ENCODE measurements around the gene DNAI7.

Gene DNAI7, protein sequence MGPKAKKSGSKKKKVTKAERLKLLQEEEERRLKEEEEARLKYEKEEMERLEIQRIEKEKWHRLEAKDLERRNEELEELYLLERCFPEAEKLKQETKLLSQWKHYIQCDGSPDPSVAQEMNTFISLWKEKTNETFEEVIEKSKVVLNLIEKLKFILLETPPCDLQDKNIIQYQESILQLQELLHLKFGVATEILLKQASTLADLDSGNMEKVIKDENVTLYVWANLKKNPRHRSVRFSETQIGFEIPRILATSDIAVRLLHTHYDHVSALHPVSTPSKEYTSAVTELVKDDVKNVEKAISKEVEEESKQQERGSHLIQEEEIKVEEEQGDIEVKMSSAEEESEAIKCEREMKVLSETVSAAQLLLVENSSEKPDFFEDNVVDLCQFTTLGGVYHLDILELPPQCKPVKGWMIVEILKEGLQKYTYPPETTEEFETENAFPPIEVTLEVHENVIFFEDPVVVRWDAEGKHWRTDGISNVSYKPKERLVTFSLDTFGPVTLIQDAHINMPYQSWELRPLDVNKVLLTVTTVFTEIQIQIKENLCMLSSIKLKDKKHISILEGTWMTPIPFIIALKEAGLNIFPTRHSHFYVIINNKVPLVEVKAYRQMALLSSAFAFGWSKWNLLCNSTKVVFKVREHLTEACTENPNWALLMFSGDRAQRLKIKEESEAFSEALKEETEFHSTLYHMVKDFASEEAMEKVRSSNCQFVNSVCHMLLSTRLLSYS

DNA sequence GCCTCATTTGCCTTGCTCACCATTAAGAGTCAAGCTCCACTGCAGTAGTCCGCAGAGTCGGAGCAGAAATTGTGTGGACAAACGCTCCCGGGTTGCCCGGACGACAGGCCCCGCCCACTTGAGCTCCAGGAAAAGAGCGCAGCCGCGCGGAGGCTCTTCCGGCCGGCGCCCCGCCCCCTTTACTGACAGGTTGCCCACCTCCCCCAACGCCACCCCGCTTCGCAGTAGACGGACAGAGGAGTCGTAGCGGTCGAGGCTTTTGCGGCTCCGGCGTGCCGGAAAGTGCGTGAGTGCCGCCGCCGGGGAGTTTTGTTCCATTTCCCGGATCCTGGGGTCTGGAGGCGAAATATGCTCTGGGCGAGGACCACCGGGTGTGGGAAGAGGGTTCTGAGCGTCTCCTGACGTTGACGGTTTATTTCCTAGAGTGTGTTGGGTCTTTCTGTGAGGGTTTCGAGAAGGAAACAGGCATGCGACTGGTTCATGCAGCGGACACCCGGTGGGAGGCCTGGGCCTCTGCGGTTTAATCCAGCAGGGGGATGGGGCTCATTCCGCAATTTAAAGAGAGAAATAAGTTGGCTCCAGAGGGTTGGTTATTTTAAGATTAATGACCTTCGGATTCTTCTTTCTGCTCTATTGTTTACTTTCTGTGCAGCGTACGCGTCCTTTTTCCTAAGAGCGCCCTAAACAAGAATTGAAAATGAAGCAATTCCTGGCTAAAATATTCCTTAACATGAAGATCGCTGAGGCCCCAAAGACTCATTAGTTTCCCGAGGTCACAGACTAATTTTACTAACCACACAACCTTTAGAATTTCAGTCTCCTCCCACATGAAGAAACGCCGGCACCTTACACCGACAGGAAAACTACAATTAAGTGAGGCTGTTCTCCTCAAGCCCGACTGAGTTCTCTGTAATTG lies at the start of gene DNAI7, which contains the start of gene ETFRF1:
Gene DNAI7, minus strand, starts transcription at position 105 of the 916 bp plus-strand sequence. Its CDS starts 82 bp downstream, at position 23.
Gene ETFRF1, plus strand, starts transcription at position 182 of the 916 bp plus-strand sequence. CDS start 8,720 bp downstream, outside the sequence.
- DNase-seq (ENCODE audit: low read depth), result peak; percentile 97

DNA sequence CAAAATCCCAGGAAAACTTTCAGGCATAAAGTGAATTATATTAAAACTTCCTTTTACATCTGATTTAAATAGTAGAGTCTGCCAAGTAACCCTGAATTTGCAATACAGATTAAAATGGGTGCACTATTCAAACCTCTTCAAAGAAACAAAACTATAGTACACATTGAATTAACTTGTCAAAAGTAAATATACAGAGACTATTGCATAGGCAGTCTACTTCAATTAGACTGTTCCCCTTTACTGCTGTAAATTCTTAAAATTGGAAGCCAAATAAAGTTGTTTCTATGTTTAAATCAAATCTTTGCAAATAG lies 48.7 kb upstream of the DNAI7 start:
- DNase-seq (ENCODE audit: low read depth), result no peak

- no peak for DNase-seq (ENCODE audit: low read depth)
These were observed 48.2 kb upstream of the DNAI7 start for GRCh38 chr12:25242981-25243679.

DNA sequence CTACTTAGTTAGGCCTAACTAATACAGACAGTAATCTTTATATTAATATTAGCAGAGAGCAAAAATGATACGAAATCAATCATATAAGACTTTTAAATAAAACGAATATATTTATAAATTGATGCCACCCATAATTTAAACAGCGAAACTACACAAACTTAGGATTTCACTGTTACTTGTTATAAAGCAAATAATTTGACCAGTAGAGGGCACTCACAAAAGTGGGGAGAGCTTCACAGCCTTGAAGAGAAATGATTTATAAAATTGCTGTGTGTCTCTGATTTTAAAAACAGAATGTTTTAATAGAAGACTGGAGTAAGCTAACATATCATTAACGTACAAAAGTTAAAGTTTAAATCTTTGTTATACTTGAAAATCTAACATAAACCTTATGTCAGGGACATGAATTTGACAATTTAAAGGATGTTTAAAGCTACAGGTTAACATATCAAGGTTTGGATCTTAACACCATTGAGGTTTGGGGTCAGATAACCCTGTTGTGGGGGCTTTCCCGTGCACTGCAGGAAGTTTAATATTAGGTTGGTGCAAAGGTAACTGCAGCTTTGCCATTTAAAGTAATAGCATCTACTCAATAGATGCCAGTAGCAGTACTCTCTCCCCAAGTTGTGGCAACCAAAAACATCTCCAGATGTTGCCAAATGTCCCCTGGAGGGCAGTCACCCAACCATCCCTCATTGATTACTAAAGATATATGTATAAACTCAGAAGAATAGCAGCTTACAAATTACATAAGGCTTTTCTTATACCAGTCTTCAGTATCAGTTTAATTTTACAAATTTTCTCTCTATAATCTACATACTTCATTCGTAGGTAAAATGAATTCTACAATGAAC lies 46.4 kb upstream of the DNAI7 start:
- DNase-seq (ENCODE audit: low read depth), result no peak

DNA sequence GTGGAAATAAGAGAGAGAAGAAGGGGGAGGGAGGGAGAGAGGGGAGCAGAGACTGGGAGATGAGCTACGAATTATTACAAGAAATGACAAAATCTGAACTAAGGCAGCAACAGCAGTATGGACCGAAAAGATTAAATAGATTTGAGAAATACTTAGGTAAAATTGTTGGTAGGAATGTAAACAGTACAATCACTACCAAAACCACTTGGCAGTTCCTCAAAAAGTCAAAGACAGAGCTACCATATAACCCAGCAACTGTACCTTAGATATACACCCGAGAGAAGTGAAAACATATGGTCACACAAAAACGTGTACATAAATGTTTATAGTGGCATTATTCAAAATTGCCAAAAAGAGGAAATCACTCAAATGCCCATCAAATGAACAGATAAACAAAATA lies 41.7 kb upstream of the DNAI7 start:
- DNase-seq (ENCODE audit: low read depth), result no peak

GRCh38 chr12:25236190-25236589 lies 41.2 kb upstream of the DNAI7 start:
- DNase-seq (ENCODE audit: low read depth), result no peak

- no peak for DNase-seq (ENCODE audit: low read depth)
These were observed 18.4 kb upstream of the DNAI7 start for GRCh38 chr12:25213338-25213737.

DNA sequence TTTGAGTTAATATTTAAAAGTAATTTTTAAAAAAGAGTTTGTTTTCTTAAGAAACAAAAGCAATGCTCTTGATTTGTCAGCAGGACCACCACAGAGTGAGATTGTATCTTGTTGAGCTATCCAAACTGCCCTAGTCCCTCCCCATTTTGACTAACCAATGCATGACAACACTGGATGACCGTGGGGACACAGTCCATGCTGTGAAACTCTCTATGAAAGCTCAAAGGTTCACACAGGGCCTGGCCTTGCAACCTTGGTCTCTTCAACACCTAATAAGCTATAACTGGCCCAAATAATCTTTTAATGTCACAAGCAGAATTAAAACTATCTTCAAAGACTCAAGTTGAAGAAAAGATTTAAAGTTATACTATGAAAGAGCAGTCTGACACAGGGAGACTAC lies 13.6 kb upstream of the DNAI7 start:
- DNase-seq (ENCODE audit: low read depth), result no peak

GRCh38 chr12:25207846-25208245 lies 12.9 kb upstream of the DNAI7 start:
- no peak for DNase-seq (ENCODE audit: low read depth)

GRCh38 chr12:25207411-25207810 lies 12.5 kb upstream of the DNAI7 start:
- DNase-seq (ENCODE audit: low read depth), result no peak

GRCh38 chr12:25202137-25202536 lies 7.2 kb upstream of the DNAI7 start:
- no peak for DNase-seq (ENCODE audit: low read depth)

DNA sequence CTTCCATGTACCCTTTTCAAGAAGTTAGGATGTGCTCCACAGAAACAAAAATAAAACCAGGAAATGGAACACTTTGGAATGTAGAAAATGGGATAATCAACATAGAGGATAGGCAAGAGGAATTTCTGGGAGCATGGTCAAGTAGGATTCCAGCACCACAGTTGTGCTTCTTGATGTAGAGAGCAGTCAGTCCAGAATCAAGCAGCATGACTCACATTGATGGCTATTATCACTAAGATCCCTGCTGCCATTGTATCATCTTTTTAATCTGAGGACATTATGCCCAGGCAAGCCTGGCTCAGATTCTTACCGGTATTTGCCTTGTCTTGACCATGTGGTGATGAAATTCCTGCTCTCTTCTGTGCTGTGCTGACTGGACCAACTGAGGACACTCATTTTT lies 5.7 kb upstream of the DNAI7 start:
- DNase-seq (ENCODE audit: low read depth), result no peak

- no peak for DNase-seq (ENCODE audit: low read depth)
These were observed 2.6 kb upstream of the DNAI7 start for GRCh38 chr12:25197608-25198007.

DNA sequence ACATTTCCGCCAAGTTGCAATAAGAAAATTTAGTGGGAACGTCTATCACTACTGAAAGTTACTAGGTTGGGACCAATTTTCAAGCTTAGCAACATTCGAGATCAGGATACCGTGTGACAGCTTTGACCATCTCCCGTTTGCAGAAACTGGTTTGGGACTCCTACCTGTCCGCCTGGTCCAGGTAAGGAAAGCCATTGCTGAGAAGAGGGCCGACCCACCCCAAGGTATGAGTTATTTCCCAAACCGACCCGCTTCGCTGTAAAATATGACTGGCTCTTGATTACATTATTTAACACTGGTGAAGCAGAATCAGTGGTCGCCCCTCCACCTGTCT lies 271 bp downstream of the DNAI7 start:
- no peak for DNase-seq (ENCODE audit: low read depth)

GRCh38 chr12:25194214-25194613 lies 746 bp downstream of the DNAI7 start:
- DNase-seq (ENCODE audit: low read depth), result no peak

DNA sequence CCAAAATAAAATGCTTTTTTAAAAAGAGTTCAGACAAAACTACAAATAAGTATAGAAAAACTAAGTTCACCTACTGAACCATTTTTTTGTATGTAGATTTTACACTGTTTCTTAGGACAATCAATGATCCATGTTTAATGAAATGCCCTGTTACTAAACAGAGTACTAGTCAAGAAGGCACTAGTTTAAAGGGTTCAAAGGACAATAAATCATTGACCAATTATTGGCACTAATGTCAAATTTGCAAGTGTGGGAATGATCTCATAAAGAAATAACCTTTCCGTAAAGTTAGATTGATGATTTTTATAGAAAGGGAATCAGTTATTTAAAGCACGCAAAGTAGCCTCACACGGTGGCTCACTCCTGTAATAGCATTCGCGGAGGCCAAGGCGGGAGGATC lies 4.2 kb downstream of the DNAI7 start:
- no peak for DNase-seq (ENCODE audit: low read depth)

- DNase-seq (ENCODE audit: low read depth), result no peak
These were observed 5.3 kb downstream of the DNAI7 start for GRCh38 chr12:25189656-25190055.

DNA sequence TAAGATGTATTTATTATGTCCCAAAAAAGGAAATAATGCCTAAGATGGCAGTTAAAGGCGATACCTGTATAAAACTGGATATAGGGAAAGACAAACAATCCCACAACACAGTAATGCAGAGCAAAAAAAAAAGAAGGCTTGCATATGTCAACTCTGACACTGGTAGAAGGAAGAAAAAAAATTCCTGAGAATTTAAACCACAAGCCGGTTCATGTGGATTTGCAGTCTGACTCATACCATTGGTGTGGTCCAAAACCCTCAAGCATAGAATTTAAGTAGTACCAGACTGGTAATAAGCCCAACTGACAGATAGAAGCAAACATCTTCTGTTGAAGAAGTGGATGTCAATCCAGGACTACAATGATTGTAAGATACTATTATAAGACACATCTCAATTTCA lies 7.2 kb downstream of the DNAI7 start:
- DNase-seq (ENCODE audit: low read depth), result no peak

- DNase-seq (ENCODE audit: low read depth), result no peak
These were observed 8.1 kb downstream of the DNAI7 start for GRCh38 chr12:25186788-25187402.

DNA sequence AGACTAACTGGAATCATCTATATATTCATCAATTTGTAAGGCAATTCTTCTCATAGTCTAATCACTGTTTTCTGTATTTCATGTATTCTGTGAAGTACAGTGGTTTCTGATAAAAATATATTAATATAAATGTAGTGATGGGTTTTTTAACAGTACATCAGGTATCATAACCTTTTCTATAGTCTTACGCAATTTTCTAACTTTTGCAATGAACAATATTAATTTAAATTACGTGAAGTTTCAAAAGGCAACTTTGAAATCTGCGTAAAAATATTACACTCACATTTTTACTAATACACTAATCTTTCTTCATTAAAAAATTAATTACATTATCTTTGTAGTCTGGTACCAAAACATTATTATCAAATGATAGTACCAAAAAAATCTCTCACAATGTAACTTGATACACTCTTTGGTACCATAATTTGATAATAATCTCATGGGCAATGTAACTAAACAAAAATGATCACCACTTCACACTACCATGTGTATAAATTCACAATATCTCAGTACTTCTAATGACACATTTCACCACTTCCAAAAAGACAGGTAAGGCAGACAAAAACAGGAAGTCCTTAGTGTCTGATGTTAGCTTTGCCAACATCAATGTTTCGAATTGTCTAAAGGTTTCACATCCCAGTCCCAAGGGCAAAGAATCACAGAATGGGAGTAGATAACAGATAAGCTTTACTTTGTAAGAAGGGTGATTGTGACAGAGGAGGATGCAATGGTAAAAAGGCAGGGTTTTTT lies 8.7 kb downstream of the DNAI7 start:
- DNase-seq (ENCODE audit: low read depth), result no peak
